CD4-positive, alpha-beta T cell treated with Interferon alpha-2 for 1 hour (primary cell): ENCODE measurements around the gene RTN3.
"Not testable (repeated sequence)": the region's sequence is repeated elsewhere in the genome, so short reads cannot be mapped to it uniquely, and the experiment has no call there.

ENCODE experiments used
- DNase-seq, 2 donors: peaks; one replicate each; pipeline ENCODE4 v3.0.0-alpha.2; 2020 to 2022

The RTN3 gene

GRCh38 chr11:63769042-63769713, 87.9 kb downstream of the RTN3 start:
- DNase-seq = peak in 1 of 2 donors; percentile 31

GRCh38 chr11:63769714-63770455, 88.6 kb downstream of the RTN3 start:
- DNase-seq = no peak

GRCh38 chr11:63770763-63771162, 89.5 kb downstream of the RTN3 start:
- no peak for DNase-seq

GRCh38 chr11:63771741-63772318, 90.5 kb downstream of the RTN3 start:
- not testable (repeated sequence) for DNase-seq

GRCh38 chr11:63775191-63775590, 93.9 kb downstream of the RTN3 start:
- no peak for DNase-seq

GRCh38 chr11:63779039-63779438, 97.7 kb downstream of the RTN3 start:
- no peak for DNase-seq

- no peak for DNase-seq
Observed at GRCh38 chr11:63782749-63783148, 101.4 kb downstream of the RTN3 start.

DNA sequence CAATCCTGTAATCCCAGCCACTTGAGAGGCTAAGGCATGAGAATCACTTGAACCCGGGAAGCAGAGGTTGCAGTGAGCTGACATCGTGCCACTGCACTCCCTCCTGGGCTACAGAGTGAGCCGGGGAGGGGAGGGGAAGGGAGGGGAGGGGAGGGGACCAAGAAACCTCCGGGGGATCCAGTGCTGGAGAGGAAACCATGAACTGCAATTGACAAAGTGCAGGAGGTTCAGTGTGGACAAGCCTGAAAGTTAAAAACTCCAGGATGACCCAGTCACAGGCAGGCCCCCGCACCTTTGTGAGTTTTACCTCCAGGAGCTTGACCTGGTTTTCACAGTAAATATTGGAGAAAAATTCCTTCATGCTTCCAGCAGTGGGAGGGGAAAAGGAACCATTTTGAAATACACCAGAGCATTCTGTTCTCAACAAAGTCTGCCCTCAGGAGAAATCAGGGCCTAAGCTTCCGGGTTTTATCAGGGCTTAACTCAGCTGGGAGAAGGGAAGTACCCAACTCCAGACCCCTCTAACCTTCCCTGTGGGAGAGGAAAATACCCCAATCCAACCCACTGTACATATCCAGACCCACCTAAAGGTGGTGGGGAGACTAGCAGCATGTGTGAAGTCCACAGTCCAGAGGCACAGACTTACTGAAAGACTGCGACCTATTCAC, 102.8 kb downstream of the RTN3 start:
- no peak for DNase-seq

GRCh38 chr11:63785823-63786222, 104.5 kb downstream of the RTN3 start:
- no peak for DNase-seq

DNA sequence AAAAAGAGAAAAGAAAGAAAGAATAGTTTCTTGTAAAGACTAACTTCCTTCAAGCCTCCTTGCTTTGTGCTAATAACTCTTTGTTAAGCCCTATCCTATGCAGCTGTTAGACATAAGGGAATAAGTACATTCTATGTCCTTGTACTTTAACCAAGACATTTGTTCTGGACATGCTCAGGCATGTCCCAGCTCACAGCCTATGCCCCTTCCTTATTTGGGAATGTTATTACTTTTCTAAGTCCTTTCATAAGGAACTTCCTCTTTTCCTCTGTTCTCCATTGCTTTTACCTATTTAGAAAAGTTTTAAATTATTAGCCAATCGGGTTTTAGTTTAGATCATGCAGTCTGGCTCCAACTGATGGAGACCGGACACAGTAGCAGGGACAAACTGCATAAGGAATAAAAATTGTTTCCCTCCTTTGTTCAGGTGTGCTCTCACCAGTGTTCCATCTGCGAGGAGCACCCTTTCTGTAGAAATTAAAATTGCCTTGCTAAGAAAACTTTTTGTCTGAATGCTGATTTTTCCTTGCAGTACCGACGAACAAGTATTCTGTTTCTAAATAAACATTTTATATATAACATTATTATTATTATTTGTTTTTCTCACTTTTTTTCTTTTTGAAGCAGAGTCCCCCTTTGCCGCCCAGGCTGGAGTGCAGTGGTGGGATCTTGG, 110.3 kb downstream of the RTN3 start:
- no peak for DNase-seq

GRCh38 chr11:63793161-63793560, 111.9 kb downstream of the RTN3 start:
- no peak for DNase-seq

DNA sequence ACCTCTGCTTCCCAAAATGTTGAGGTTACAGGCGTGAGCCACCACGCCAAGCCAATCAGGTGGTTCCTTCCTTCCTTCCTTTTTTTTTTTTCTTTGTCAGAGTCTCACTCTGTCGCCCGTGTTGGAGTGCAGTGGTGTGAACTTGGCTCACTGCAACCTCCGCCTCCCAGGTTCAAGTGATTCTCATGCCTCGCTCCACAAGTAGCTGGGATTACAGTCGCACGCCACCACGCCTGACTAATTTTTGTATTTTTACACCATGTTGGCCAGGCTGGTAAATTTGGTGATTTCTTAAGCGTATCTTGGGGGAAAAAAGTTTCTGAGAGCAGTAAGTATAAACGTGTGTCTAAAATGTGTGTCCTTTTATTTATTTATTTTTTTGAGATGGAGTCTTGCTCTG, 113.8 kb downstream of the RTN3 start:
- no peak for DNase-seq

- no peak for DNase-seq
Observed at GRCh38 chr11:63800921-63801320, 119.6 kb downstream of the RTN3 start.

DNA sequence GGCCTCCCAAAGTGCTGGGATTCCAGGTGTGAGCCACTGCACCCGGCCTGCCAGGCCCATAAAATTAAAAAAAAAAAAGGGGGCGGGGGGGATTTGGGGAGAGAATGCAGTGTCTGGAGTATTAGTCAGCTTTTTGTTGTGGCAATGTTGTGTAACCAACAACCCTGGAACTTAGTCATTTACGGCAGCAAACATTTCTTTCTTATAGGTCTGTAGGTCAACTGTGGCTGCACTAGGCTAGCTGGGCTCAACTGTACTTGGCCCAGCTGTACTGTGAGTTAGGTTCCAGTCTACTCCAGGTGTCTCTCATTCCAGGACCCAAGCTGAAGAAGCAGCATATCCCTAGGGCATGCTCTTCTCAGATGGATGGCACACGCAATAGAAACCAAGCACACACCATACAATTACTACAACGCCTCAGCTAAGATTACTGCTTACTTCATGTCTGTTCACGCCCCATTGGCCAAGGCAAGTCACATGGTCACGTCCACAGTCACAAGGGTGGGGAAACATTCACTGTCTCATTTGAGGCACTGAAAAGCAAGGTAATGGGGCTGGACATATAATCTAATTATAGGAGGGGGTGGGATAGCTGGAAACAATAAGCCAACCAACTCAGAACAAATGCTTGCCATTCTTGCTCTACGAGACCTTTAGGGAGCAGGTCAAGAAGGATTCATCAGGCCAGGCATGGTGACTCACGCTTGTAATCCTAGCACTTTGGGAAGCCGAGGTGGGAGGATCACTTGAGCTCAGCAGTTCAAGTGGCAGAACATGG, 121.5 kb downstream of the RTN3 start:
- no peak for DNase-seq

- DNase-seq = no peak
Observed at GRCh38 chr11:63804259-63804658, 123.0 kb downstream of the RTN3 start.

DNA sequence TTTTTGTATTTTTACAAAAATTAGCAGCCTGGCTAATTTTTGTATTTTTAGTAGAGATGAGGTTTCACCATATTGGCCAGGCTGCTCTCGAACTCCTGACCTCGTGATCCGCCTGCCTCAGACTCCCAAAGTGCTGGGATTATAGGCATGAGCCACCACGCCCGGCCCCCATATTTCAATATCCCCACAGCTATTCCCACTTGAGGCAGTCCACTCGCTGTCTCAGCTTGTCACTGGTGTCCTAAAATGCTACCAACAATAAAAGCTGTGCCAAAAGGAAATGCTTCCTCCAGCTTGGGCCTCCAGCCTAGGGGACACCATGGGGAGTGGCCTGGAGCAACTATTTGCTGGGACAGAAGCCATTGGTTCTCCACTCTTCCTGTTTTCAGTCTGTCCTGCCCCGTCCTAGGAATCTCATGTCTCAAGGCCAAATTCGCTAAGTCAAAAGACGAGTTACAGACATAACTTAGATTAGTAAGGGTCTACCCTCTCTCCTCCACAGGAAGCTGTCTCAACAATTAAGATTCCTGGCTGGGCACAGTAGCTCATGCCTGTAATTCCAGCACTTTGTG, 124.6 kb downstream of the RTN3 start:
- no peak for DNase-seq
